GM18517 (cell line): ENCODE results near the gene UROC1.

Experiments used
- ATAC-seq: cut with Tn5 transposase; IDR thresholded peaks from one replicate; pipeline ENCODE4 v1.9.1; 2021; ENCODE audit warnings: mild to moderate bottlenecking, moderate library complexity; ENCODE audit not compliant: unreplicated experiment

UROC1 gene

DNA sequence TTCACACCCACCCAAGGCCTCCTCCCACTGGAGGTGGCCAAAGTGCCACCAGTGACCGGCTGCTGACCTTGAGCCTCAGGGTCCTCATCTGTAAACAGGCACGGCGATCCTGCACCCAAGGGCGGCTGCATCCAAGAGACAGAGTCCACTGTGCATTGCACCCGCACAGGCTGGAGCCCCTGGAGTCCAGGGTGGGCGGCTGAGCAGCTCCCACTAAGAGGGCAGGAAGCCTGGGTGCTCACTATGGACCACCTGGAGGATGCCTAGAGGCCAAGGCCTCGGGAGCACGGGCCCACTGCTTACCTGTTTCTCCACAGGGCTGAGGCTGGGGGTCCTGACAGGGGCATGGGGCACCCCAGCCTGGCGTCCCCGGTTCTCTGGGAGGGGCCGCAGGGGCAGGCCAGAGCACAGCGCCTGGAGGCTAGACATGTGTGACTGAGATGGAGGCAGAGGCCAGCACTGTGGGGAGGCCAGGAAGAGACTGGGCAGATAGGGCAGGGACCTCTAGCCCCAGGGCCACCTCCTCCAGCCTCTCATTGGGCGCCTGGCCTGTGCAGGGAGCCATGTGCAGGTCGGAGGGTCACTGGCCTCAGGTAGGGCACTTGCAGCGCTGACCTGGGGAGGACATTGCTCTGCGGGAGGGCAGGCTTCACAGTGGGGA is at the start of gene UROC1:
TSS of gene UROC1 (minus strand) at position 483 of the 661 bp plus-strand sequence. CDS start at position 429, 54 bp downstream.
- ATAC-seq, result no peak

DNA sequence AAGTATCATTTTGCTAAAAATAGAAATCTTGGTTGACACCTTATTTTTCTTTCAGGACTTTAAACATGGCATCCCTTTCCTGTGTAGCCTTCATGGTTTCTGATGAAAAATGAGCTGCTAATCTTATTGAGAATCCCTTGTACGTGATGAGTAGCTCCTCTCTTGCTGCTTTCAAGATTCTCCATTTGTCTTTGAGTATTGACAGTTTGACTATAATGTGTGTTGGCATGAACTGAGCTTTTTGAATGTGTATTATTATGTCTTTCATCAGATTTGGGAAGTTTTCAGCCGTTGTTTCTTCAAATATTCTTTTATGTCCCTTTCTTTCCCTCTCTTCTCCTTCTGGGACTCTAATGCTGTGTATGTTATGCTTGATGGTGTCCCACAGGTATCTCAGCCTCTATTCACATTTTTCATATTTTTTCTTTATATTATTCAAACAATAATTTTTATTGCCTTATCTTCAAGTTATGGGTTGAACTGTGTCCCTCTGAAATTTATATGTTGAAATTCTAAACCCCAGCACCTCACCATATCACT is 45.2 kb upstream of the UROC1 start:
- no peak for ATAC-seq

DNA sequence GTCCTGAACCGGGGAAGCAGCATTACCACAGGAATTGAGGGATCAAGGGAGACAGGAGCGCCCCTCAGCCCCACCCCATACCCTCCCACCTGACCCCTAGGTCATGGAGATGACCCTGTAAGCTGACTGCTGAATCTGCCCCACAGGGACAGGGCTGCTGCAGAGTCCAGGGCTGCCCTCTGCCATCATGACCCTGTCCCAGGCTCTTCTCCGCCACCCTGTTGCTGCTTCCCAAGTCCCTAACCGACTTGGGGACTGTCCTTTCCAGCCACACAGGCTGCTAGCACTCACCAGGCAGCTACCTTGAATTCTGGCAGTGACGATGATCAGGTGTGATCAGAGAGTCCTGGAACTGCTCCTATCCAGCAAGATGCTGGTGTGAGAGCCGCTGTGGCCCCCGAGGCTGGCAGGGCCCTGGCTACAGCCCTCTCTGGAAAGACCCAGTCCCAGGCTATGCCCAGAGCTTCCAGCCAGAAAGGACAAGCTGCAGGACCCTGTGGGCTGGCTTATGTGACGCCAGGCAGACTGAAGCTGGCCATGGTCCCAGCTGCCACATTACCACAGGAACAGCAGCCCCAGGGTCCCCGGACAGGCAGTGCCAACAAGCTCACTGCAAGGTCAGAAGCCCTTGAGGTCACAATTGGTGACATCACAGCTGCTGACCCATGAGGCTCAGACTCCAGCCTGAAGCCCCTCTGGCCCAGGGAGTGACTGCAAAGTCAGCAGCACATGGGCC is 40.9 kb upstream of the UROC1 start, which contains the start of gene C3orf22:
TSS of gene C3orf22 (minus strand) at position 597 of the 736 bp plus-strand sequence. CDS start 5,542 bp downstream, outside the sequence.
- no peak for ATAC-seq

DNA sequence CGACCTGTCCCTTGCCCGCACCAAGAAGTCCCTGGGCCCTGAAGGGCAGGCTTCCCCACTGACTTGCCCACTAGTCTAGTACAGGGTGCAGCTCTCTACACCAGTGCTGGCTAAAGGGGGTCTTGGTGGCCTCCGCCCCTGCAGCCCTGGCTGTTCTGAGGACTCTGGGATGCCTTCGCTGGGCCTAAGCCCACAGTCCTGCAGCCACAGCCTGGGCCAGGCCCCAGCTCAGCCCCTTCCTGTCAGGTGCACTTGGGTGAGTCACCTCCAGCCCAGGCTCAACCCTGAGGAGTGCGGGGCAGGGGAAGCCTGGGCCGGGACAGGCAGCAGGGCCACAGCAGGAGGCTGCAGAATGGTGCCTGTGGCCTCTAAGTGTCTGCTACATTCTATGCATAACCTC is 40.2 kb upstream of the UROC1 start:
- no peak for ATAC-seq

DNA sequence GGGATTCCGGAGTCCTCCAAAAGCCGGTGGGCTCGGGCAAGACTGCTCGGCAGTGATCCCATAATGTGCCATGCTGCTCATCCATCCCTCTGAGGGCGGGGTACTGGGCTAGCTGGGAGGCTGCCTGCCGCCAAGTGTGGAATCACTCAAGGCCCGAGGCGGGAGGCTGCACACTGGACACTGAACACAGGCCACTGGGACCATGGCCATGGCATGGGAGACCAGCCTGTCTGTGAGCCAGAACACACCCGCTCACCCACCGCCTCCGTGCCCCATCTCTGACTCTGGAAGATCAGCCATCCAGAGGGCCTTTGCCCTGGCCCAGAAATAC is 39.8 kb upstream of the UROC1 start:
- no peak for ATAC-seq

DNA sequence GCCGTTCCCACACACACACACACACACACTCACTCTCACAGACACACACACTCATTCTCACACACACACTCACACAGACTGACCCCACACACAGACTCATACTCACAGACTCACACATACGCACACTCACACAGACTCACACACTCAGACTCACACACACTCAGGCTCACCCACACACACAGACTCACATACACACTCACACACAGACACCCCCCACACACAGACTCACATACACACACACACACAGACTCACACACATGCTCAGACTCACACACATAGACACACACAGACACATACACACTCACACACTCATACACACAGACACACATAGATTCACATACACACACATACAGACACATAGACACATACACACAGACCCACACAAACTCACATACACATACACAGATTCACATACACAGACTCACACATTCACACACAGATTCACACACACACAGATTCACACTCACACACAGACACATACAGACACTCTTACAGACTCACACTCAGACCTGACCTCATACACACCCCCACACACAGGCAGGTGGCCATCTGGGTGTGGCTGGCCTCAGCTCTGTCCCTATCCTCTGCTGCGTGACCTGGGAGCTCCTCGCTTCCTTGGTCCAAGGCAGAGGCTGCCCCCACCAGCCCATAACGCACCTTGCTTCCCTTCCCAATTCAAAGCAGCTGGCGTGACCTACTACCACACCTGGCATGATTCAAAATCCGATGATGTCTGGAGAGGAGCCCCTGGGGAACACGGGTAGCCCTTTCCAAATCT is 39.3 kb upstream of the UROC1 start:
- ATAC-seq, result no peak

DNA sequence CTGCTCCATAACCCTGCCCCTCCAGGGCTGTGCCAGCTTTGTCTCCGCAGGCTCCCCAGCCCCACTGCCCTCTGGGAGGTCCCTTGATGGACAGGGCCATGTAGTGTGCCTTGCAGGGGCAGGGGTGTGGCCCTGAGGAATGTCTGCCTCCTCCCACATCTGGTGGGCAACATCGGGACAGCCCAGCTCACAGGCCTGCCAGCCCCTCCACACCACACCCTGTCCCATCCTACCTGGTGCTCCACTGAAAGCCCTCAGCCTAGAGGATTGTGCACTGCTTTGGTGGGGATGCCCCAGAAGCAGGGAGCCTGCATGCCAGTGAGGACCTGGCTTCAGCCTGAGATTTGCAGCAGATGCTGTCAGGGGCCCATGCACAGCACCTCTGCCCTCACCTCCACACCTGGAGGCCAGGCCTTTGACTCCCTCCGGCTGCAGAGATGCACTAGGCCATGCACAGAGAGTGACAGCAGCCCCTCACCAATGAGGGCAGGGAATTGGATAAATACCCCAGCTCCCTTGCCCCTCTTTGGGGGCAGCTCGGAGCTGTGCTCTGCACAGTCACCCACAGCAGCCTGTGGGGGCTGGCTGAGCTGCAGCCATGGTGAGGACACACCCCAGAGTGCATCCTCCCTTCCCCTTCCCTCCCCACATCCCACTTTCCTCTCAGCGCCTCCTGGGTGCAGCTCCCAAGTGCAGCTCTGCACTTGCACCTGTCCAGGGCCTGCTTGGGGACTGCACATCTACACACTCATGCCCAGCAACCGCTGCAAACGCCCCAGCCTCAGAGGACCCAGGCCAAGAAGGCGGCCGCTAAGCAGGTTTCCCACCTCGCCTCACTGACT is 38.4 kb upstream of the UROC1 start:
- no peak for ATAC-seq

DNA sequence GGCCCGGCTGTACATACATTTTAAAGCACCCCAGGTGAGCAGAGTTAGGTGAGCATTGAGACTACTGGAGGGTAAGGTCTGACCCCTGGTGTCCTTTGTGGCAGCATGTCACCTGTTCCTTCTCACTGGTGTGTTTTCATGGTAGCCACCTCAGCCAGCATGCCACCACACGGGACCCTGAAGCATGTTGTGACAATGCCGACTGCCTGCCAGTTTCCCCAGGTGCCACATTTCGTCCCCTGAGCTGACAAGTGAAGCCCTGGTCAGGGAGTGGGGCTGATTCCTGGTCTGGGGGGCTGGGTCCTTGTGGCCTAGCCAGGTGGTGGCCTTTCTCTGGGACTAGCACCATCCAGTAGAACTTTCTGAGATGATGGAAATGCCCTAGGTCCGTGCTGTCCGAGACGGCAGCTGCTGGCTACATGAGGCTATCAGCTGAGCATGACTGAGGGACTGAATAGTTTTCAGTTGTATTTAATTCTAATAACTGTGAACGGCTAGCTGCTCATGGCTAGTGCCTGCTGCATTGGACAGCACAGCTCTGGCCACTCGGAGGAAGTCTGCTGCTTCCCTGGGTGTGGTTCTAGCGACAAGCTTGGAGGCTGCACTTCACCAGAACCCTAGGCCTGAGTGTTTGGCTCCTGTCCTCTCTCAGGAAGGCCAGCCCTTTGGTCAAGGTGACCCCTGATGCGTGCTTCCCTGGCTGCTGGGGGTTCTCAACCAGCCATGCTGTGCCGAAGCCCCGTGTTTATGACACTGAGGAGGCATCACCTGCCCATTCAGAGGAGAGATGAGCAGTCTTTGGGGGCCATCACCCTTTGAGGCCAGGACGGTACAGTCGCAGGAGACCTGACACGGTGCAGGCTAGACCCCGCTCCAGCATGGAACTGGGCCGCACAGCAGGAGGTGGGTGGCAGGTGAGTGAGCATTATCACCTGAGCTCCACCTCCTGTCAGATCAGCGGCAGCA is 37.3 kb upstream of the UROC1 start:
- ATAC-seq, result no peak

DNA sequence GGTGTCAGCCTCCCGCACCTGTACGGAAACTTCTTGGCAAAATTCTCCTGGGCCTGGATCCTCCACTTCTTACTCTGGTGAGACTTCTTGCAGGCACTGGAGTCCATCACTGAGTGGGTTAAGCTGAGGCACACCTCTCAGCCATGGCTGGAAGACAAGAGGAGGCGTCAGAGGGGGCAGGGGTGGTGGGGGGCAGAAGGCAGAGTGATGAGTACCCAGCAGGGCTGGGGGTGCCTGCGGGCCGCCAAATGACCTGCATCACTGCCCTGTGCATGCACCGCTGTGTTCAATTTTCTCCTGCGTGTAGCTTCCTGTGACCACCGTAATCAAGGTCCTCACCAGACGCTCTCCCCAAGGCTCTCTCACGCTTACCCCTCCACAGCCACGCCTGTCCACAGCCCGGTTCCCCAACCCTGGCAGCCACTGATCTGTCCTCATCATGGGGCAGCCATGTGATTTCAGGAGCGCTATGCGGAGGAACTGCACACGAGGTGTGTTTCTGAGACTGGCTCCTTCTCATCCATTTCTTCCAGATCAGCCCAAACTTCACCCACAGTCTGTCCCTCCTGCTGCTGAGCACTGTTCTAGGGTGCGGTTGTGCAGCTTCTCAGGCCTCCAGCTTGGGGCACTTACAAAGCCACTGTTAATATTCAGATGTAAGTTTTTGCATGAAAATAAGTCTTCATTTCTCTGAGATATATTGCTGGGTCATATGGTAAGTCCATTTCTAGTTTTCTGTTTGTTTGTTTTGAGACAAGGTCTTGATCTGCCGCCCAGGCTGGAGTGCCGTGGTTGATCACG is 35.9 kb upstream of the UROC1 start:
- ATAC-seq, result no peak

DNA sequence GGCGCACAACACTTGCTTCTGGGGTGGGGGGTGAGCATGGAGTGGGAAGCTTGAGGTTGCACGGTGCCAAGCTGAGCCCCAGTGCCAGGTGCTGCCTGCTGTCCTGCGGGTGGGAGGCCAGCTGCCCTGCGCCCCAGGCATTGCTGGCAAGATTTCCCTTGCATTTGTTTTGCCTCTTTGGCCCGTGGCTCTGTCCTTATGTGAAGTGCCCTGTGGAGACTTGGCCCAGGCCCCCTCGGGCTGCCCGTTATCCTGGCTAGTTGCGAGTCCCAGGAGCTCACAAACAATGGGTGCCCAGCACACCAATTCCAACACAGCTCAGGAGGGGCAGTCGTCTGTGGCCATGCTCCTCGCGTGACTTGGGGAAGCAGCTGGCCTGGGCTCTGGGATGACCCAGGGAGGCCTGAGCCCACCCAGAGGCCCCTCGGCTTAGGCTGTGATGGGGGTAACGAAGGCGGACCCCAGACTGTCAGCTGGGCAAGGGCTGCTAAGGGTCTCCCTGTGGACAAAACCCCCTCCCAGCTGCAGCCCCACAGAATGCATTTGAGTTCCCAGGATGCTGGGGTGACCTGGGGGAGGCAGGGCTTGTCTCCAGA is 35.2 kb upstream of the UROC1 start:
- no peak for ATAC-seq

DNA sequence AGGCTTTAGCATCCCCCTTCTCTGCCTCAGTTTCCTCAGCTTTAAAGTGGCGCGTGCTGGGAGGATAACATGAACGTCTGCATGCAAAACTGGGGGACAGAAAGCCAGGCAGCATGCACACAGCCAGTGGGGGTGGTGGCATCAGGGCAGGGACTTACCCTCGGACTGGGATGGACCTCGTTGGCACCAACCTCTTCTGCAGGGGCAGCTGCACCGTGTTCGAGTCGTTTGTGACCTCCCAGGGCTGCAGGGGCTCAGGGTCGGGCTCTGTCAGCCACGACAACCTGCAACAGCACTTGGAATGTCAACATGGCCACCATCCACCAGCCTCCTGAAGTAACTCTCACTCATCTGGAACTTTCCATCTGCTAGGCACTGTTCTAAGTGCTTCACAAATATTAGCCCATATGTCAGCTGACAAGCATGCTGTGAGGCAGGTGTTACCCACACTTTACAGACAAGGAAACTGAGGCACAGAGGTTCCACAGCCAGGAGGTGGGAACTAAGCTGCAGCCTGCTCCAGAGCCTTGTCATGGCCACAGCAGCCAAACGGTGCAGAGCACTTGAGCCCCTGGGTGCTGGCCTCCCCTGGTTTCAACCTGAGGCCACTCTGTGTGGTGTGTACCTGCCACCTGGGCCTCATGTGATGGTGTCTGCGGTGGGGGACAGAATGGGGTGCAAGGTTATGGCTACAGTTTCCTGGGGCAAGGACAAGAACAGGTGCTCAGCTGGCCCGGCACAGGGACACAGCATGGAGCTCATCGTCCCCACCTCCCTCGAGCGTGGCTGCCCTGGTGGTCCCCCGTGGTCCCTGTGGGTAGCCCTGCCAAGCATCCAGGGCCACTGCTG is 34.5 kb upstream of the UROC1 start:
- no peak for ATAC-seq

DNA sequence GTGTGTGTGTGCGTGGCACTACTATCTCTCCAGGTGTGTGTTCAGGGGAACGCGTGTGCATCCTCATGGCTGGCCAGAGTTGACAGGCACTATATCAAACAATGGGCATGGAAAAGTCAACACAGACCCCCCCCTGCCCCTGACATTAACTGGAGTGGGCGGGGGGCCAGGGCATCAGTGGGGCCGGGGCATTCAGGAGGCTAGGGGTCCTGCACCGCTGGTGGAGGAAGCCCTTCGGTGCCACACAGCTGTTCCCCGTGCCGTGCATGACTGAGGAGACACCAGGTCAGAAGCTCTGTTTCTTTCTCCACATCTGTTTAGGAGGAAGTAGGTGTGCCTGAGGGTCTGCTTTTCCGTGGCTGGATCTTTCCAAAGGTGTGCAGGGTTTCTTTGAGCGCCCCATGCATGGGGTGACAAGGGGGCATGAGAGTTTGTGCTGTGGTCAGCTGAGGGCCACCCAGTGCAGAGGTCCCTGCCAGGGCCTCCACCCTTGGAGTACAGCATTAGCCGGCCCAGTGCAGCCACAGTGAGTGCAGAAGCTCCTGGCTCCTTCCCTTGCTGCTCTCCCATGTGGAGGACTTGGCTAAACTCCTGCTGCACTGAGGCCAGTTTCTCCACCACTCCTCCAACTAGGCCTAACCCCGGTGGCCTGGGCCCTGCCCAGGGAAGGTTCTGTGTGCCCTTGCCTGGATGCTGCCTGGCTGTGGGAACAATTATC is 33.7 kb upstream of the UROC1 start:
- no peak for ATAC-seq

DNA sequence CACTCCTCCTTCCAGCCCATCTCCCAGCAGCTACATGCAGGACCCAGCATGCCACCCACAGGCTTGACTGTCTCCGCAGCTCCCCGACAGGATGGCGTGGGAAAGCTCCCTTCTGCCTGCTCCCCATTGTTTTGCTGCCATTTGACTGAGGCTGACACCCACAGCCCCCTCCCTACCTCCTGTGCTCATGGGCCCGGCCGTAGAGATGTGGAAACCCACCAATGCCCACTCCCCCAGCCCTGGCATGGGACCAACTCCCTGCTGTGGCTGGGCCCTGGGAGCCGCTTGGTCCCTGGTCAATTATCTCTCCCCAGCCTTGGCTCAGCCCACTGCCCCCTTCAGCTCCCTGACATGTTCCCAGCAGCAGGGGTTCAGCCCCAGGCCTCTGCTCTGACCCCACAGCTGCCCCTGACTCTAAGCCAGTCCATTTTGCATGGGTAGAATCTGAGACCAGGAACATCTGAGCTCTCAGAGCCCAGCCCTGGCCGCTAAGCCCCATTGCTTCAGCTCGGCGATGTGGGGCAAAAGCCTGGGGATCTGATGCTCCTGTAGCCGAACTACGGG is 33.0 kb upstream of the UROC1 start:
- ATAC-seq, result no peak

DNA sequence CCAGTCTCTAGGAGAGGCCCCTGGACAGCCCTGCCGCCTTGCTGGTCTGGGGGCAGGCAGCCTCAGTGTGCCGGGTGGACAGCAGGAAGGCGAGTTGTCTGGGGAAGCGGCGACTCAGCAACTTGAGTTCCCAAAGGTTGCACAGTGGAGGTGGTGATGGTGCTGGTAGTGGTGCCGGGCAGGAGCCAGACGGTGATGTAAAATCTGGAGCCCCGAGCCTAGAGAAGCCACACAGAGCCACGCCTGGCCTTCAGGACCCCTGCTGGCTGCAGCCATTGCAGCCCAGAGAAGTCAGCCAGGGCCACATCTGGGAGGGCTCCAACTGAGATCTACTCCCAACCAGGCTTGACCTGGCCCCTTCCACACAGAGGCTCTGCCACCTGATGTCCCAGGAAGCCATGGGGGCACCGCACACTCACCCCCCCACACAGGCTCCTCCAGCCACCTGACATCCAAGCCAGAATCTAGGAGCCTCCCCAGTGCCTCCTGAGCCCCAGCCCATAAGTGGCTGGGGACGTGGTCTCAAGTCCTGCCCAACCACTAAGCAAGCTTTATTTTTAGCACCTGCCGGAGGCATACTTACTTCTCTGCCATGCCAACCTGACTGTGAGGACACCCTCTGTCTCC is 32.4 kb upstream of the UROC1 start:
- no peak for ATAC-seq

DNA sequence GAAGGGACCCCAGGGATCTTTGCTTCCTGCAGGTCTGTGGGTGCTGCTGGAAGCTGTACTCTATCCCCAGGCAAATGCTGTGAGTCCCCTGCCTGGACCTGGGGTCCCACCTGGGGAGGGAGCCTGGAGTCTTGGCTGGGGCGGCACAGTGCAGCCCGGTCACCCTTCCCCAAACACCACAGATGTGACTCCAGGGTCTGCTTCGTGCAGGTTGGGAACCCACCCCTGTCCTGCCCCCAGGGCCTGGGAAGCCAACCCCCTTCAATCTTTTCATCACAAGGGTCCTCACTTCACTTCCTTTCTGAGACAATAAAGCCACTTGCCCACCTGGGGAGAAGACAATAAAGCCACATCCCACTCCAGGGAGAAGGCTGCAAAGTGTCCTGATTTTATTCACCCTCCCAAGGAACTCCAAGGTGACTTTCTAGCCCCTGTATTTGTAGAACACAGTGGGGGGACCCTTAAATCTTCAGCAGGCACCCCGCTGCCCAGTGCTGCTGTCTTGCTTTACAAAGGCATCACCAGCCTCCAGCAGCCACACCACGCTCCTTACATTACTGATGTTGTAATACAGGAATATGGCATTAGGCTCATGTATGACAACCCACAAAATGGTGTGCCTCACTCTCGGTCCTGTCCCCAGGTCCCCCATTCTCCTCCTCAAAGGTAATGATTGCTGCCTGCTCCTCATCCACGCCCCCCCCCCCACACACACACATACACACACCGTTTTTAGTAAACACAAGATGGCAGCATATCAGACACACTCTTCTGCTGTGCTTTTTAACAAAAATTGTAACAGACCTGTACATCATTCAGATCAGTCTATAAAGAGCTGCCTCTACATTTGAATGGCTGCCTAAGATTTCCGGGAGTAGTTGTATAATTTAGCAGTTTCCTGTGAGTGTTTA is 31.2 kb upstream of the UROC1 start:
- no peak for ATAC-seq
